ENCODE data around the gene PRPF31. TPM values are rescaled to one million over a fixed set of nuclear protein-coding genes. Genes with fewer than 3 reads are reported as not detected.
A peak's percentile ranks its signal among the peaks of the same experiment; 100 is the strongest.
"Not testable (repeated sequence)": the region's sequence is repeated elsewhere in the genome, so short reads cannot be mapped to it uniquely, and the experiment has no call there.

The PRPF31 gene
- total RNA-seq, 1 donor: 27.8 TPM

DNA sequence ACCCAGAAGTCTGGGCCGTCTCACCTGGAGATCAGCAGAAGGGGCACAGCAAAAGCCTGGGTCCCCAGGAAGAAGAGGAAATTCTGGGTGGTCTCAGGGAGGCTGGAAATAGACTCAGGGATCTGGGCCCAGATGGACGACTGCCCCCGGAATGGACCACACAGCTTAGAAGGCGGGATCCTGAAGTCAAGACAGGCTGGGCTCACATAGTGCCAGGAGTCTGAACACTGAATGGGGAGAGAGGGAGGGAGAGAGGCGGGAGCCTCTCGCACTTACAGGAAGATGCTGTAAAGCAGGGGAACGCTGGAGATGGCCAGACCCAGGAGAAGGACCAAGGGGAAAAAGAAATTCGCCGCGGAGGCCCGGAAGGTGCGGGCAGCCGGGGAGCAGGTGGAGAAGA, 45.3 kb downstream of the PRPF31 start:
- no peak overlapping the region for H3K4me3 ChIP-seq (ENCODE audit: low read length)
- no peaks in the 10 kb centered on the region for H3K9me3 ChIP-seq (ENCODE audit: low read depth, low read length)
- no peaks in the 10 kb centered on the region for H3K27me3 ChIP-seq (ENCODE audit: insufficient read depth, low read length)
- H3K4me1 ChIP-seq (ENCODE audit: insufficient read depth, low read length): peaks cover 63% of the 10 kb centered on the region

DNA sequence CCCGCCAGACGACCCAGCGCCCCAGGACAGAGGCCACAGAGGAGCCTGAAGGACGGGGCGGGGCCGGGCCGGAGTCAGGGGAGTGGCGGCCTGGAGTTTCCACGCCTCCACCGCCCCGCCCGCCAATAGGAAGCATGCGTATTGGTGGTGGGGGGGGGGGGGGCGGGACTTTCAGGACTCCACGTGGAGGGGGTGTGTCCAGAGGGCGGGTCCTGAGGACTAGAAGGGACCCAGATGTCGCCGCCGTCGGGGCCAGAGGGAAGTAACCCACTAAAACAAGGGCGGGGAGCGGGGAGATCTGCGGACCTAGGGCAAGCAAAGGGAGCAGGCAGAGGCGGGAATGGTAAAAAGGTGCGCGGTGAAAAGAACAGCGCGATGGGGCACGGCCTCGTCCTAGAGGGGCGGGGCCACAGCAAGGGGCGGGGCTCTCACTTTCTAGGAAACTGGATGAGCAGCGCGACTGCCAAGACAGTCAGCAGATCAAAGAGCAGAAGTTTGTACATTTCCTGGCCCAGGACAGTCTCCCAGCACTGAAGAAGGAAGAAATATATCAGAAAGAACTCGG, 46.8 kb downstream of the PRPF31 start:
- no peaks in the 10 kb centered on the region for H3K27me3 ChIP-seq (ENCODE audit: insufficient read depth, low read length)
- no peaks in the 10 kb centered on the region for H3K9me3 ChIP-seq (ENCODE audit: low read depth, low read length)
- H3K4me3 ChIP-seq (ENCODE audit: low read length): peak overlapping the region; percentile 15
- H3K4me1 ChIP-seq (ENCODE audit: insufficient read depth, low read length): peaks cover 63% of the 10 kb centered on the region

DNA sequence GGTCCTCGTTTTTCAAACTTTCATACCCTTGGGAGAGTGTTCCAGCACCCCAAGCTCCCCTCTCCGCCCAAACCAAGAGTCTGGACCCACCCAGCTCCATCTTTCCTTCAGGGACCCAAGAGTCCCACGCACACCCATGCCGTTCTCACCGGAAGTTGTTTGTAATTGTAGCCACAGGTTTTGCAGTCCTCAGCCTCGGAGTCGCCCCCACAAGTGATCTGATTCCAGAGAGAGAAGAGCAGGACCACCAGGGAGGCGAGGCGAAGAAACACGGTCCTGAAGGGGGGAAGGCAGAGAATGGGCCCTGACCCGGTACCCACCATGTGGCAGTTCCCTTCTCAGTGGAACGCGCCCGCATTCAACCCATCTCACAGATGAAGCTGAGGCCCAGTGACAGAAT, 47.3 kb downstream of the PRPF31 start:
- Histone ChIP-seq H3K9me3 (ENCODE audit: low read depth, low read length) (no peaks in the 10 kb centered on the region), H3K27me3 (ENCODE audit: insufficient read depth, low read length) (no peaks in the 10 kb centered on the region), H3K4me1 (ENCODE audit: insufficient read depth, low read length) (peaks cover 63% of the 10 kb centered on the region), H3K4me3 (ENCODE audit: low read length) (peak overlapping the region; percentile 15)

DNA sequence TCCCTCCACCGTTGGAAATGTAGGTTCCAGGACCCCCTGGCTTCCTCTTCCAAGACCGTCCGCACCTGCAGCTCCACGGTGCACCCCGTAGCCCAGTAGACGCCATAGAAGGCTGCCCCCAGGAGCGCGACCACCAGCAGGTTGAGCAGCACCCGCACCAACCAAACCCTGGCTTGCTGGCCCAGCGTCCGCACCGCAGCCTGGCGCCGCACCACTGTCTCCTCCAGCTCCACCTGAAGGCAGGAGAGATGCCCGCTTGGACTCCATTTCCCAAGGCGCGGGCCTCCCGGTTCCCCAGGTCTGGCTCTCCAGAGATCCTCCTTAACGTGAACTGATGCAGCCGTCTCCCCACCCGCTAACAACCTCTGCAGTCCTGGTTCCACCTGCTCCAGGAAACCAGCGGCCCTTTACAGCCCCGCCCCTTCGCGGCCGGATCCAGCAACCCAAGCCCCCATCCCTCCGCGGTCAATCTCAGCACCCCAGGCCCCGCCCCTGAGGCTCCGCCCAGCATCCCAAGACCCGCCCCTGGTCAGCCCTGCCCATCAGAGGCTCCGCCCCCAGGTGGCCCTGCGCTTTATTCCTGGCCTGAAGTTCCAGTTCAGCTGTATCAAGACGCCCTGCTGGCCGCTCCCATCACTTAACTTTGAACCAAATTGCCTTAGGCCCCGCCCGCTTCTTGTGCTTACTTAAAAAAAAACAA, 49.0 kb downstream of the PRPF31 start:
- Histone ChIP-seq H3K27me3 (ENCODE audit: insufficient read depth, low read length) (no peaks in the 10 kb centered on the region), H3K9me3 (ENCODE audit: low read depth, low read length) (no peaks in the 10 kb centered on the region), H3K4me1 (ENCODE audit: insufficient read depth, low read length) (peaks cover 57% of the 10 kb centered on the region), H3K4me3 (ENCODE audit: low read length) (no peak overlapping the region)

DNA sequence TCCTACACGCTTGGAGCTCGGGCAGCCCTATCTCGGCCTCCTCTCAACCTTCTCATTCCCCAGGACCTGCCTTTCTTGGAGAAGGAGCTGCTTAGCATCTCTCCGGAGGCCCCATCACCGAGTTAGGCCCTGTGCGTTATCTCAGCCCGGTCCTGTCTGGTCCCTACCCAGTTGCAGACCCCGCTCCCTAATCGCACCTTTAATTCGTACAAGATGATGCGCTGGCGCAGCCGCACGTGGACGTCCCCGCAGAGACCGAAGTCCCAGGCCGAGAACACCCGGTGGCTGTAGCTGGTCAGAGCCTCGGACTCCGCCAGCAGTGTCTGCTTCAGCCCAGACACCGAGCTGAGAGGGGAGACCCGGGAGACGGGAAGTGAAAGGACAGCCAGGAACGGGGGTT, 49.7 kb downstream of the PRPF31 start:
- H3K4me3 ChIP-seq (ENCODE audit: low read length): no peak overlapping the region
- peaks cover 54% of the 10 kb centered on the region for H3K4me1 ChIP-seq (ENCODE audit: insufficient read depth, low read length)
- H3K27me3 ChIP-seq (ENCODE audit: insufficient read depth, low read length): no peaks in the 10 kb centered on the region
- H3K9me3 ChIP-seq (ENCODE audit: low read depth, low read length): no peaks in the 10 kb centered on the region

DNA sequence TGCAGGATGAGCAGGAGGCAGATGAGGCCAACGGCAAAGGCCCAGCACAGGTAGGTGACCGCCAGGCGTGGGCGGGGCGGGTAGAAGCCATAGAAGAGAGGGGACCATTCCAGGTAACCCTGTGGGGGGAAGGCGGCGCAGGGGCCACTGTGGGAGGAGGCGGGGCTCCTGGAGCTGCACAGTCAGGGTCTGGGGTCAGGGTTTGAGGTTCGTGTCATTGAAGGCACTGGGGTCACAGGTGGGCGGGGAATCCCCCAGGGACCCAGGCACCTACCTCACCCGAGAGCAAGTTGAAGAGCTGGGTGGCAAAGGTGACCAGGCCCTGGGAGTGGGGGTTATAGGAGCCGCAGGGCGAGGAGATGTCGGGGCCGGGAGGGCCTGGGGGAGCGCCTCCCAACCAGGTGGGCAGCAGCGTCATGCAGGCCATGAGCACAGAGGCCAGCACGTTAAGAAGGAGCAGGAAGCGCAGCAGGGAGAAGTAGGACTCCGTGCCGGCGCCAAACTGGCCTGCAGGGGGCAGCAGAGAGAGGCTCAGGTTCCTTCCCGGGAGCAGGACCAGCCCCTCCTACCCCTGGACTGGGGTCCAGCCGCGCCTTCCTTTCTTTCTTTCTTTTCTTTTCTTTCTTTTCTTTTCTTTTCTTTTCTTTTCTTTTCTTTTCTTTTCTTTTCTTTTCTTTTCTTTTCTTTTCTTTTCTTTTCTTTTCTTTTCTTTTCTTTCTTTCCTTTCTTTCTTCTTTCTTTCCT, 52.8 kb downstream of the PRPF31 start:
- H3K4me1 ChIP-seq (ENCODE audit: insufficient read depth, low read length): peaks cover 32% of the 10 kb centered on the region
- H3K4me3 ChIP-seq (ENCODE audit: low read length): no peak overlapping the region
- no peaks in the 10 kb centered on the region for H3K27me3 ChIP-seq (ENCODE audit: insufficient read depth, low read length)
- no peaks in the 10 kb centered on the region for H3K9me3 ChIP-seq (ENCODE audit: low read depth, low read length)

DNA sequence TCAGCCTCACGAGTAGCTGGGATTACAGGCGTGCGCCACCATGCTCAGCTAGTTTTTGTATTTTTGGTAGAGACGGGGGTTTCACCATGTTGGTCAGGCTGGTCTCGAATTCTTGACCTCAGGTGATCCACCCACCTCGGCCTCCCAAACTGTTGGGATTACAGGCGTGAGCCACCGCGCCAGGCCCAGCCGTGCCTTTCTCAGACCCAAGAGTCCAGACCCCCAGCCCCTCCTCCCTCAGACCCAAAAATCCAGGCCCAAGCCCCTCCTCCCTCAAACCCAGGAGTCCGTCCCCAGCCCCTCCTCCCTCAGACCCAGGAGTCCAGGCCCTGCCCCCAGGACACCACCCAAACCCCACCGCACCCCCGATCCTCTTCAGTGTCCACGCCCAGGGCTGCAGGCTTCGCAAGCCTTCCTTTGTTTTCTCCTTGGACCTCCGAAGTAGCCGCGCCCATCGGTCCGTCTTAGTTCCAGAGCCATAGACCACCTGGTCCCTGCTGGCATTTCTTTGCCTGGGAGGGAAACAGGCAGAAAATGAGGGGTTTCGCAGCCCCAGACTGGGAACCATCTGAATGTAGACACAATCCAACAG, 53.7 kb downstream of the PRPF31 start:
- Histone ChIP-seq H3K27me3 (ENCODE audit: insufficient read depth, low read length) (no peaks in the 10 kb centered on the region), H3K4me1 (ENCODE audit: insufficient read depth, low read length) (peaks cover 28% of the 10 kb centered on the region), H3K4me3 (ENCODE audit: low read length) (no peak overlapping the region), H3K9me3 (ENCODE audit: low read depth, low read length) (no peaks in the 10 kb centered on the region)

DNA sequence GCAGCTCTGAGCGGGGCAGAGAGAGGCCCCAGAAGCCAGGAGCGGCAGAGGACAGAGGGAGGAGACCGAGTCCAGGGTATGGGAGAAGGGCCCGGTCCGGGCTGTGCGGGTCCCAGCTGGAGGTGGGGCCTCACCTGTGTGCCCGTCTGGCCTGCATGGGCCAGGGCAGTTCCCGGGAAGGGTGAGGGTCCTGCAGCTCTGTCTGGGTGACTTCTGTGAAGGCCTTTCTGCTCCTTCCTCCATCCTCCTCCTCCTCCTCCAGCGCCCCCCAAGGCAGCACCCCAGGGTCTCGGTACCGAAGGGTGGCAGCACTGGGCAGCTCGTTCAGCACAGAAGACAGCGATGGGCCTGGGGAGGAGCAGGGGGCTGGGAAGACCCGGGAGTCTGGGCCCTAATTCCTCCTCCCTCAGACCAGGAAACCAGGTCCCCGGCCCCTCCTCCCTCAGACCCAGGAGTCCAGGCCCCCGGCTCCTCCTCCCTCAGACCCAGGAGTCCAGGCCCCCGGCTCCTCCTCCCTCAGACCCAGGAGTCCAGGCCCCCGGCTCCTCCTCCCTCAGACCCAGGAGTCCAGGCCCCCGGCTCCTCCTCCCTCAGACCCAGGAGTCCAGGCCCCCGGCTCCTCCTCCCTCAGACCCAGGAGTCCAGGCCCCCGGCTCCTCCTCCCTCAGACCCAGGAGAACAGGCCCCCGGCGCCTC, 56.3 kb downstream of the PRPF31 start:
- H3K9me3 ChIP-seq (ENCODE audit: low read depth, low read length); H3K27me3 ChIP-seq (ENCODE audit: insufficient read depth, low read length); H3K4me3 ChIP-seq (ENCODE audit: low read length): not testable (repeated sequence)
- peaks cover 19% of the 10 kb centered on the region for H3K4me1 ChIP-seq (ENCODE audit: insufficient read depth, low read length)

DNA sequence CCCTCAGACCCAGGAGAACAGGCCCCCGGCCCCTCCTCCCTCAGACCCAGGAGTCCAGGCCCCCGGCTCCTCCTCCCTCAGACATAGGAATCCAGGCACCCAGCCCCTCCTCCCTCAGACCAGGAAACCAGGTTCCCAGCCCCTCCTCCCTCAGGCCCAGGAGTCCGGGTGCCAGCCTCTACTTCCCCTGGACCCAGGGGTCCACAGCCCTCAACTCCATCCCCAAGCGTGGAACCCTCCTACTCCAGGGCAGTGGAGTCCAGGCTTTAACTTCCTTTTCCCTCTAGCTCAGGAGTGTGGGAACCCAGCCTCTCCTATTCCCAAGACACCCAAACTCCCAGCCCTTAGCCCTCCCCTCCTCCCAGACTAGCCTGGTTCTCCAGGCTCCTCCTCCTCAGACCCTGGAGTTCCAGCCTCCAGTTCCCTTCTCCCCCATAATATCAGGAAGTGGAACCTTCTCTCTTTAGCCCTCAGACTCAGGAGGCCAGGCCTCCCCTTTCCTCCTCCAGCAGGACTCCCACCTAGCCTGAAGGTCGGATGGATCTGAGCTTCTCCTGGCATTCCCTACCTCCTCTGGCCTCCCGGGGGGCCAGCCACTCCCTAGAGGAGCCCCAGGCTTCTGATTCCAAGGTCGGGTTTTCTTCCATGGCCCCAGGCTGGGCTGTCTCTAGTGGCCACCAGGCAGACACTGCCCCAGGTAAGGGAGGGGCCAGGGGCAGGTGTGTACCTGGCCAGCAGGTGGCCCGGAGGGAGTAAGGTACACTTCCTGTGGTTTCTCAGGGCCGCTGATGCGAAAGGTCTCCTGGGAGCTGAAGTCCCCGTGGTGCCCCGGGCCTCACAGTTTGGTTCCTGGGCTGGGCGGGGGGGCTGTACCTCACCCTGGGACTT, 57.2 kb downstream of the PRPF31 start, which contains the start of gene TMC4:
Gene TMC4, minus strand, starts transcription at position 690 of the 888 bp plus-strand sequence. Its CDS starts 43 bp downstream, at position 647.
- Histone ChIP-seq H3K4me1 (ENCODE audit: insufficient read depth, low read length) (peaks cover 19% of the 10 kb centered on the region), H3K27me3 (ENCODE audit: insufficient read depth, low read length) (no peaks in the 10 kb centered on the region), H3K4me3 (ENCODE audit: low read length) (no peak within 1 kb of the TSS), H3K9me3 (ENCODE audit: low read depth, low read length) (no peaks in the 10 kb centered on the region)

DNA sequence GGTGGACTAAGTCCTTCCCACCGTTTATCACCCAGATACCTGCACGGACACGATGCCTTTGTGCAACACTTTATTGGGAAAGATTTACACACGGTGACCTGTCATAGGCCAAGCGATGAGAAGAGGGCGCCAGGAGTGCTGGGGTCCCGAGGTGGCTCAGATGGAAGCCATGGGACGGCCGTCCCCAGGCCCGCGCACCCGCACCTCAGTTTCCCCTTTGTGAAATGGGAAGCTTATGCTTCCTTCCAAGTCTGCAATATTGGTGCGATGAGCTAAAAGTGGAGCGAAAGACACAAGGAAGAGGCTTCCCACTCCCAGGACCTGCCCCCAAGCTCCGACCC, 57.8 kb downstream of the PRPF31 start:
- Histone ChIP-seq H3K27me3 (ENCODE audit: insufficient read depth, low read length) (no peaks in the 10 kb centered on the region), H3K4me1 (ENCODE audit: insufficient read depth, low read length) (peaks cover 14% of the 10 kb centered on the region), H3K9me3 (ENCODE audit: low read depth, low read length) (no peaks in the 10 kb centered on the region), H3K4me3 (ENCODE audit: low read length) (no peak overlapping the region)

DNA sequence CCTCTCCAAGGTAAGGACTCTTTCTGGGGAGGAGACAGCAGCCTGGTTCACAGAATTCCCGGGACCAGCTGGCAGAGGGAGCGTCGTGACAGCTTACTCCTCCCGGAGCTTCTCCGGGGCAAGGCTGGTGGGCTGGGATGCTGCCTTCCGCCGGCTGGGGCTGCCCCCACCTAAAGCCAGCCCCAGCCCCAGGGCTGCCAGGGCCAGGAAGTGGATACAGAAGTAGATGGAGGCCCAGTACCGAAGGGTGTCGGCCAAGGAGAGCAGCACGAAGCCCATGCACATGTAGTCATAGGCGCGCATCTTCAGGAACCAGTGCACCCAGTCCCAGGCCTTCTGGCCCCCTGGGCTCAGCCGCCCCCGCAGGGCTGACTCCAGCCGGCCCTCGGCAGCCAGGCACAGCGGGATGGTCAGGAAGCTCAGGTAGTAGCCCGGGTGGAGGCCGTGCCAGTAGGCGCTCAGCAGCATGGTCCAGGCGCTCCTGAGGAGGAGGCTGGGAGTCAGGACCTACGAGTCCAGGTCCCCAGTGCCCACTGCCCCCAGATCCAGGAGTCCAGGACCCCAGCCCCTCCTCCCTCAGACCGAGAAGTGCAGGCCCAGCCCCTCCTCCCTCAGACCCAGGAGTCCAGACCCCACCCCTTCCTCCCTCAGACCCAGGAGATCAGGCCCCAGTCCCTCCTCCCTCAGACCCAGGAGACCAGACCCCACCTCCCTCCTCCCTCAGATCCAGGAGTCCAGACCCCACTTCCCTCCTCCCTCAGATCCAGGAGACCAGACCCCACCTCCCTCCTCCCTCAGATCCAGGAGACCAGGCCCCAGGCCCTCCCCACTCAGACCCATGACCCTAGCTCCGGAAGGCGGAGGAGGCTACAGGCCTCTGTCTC, 58.6 kb downstream of the PRPF31 start:
- Histone ChIP-seq H3K9me3 (ENCODE audit: low read depth, low read length) (no peaks in the 10 kb centered on the region), H3K27me3 (ENCODE audit: insufficient read depth, low read length) (no peaks in the 10 kb centered on the region), H3K4me3 (ENCODE audit: low read length) (no peak overlapping the region), H3K4me1 (ENCODE audit: insufficient read depth, low read length) (peaks cover 11% of the 10 kb centered on the region)

DNA sequence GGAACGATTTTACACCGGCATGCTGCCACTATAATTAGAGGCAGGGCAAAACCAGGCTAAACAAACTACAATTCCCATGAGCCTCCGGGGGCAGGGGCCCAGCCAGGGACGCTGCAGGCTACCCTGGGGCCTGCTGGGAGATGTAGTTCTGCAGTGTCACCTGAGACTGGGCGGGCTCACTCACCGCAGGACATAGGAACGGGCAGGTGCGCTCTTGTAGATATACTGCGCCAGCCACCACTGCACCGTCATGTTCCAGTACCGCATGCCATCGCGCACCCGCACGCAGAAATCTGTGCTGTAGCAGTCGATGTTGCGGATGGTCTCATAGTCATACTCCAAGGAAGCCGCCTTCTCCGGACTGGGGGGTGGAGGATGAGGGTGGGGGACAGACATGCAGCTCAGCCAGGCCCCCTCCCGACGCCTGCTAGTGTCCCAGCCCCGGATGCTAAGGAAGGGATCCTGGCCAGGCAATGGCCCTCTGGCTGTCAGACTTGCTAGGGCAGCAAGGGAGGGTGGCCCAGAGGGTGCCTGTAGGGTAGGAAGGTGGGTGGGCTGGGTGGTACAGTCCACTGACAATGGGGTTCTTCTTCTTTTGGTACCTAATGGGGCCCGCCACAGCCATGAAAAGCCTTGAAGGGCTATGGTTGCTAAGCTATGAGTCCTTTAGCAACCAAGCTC, 63.2 kb downstream of the PRPF31 start:
- no peak overlapping the region for H3K4me3 ChIP-seq (ENCODE audit: low read length)
- peaks cover 1% of the 10 kb centered on the region for H3K4me1 ChIP-seq (ENCODE audit: insufficient read depth, low read length)
- no peaks in the 10 kb centered on the region for H3K27me3 ChIP-seq (ENCODE audit: insufficient read depth, low read length)
- no peaks in the 10 kb centered on the region for H3K9me3 ChIP-seq (ENCODE audit: low read depth, low read length)

DNA sequence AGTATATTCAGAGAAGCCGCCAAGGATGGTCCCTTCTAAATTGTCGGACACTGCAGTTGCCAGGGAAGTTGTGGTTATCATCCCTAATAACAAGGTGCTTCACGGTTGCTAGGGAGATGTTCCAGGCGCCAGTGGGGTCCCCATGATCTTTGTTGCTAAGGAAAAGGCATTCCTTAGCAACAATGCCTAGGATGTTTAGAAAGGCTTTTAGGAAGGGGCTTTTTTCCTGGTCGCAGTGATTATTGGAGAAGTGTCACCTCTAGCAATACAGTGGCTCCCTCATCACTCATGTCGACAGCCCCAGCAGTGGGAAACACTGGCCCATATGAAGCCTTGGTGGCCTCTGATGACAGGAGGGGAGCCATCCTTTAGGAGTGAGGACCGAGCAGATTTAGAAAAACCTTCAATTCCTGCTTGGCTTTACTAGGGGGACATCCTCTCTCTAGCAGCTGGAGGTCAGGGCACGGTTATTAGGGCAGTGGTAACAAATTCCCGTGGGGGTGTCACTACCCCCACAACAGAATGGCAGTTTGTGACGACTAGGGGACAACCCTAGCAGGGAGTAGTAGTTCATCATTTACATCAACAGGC, 63.8 kb downstream of the PRPF31 start:
- Histone ChIP-seq H3K27me3 (ENCODE audit: insufficient read depth, low read length) (no peaks in the 10 kb centered on the region), H3K4me1 (ENCODE audit: insufficient read depth, low read length) (no peaks in the 10 kb centered on the region), H3K9me3 (ENCODE audit: low read depth, low read length) (no peaks in the 10 kb centered on the region), H3K4me3 (ENCODE audit: low read length) (no peak overlapping the region)

Data from mononuclear cell (primary cell).